GM12878 (cell line): Measurements from ENCODE around the gene VARS1. TPM values are rescaled to one million over a fixed set of nuclear protein-coding genes. Genes with fewer than 3 reads are reported as not detected.

ENCODE experiments used
- ATAC-seq: fragments of 200-7000 bp; cut with Tn5 transposase; 3 replicates; pipeline ENCODE4 v1.9.1; 2020; ENCODE audit warnings: mild to moderate bottlenecking, moderate library complexity
- BruUV-seq: library from RNA; stranded (reverse); fragments of 400-500 nt; replicated peaks from 2 replicates; lab custom pipeline; 2021; lab: Mats Ljungman, UMichigan
- CTCF ChIA-PET: fragments of 300-600 bp; sonication (Branson Sonifier 250); formaldehyde crosslinking; extraction: SDS; loops from one replicate; lab custom pipeline; 2021; ENCODE audit warnings: inconsistent platforms; lab: Yijun Ruan, JAX
- POLR2A ChIA-PET: fragments of 350-600 bp; formaldehyde crosslinking; extraction: SDS; loops from one replicate; lab custom pipeline; 2021; ENCODE audit warnings: inconsistent platforms; lab: Charles Lee
- RAD21 ChIA-PET: fragments of 300-600 bp; sonication (Branson Sonifier 250); formaldehyde crosslinking; loops from one replicate; lab custom pipeline; 2023; ENCODE audit warnings: antibody characterized with exemption; ENCODE audit not compliant: unreplicated experiment; lab: Charles Lee
- SMC1A ChIA-PET: fragments of 300-600 bp; sonication (Branson Sonifier 250); formaldehyde crosslinking; loops from one replicate; lab custom pipeline; 2023; ENCODE audit not compliant: unreplicated experiment, uncharacterized antibody; lab: Charles Lee
- DNase-seq: peaks from one replicate; pipeline ENCODE4 v3.0.0-alpha.2; 2011; ENCODE audit warnings: low read depth, low spot score
- FAIRE-seq: peaks from 3 replicates; lab custom pipeline; 2011; peaks lifted over from hg19 to GRCh38; lab: Jason Lieb, UNC
- H2AFZ ChIP-seq: 2 replicates; pipeline ENCODE4 v1.6.0; 2011; ENCODE audit warnings: low read depth, low read length, control low read depth; ENCODE audit not compliant: control insufficient read depth
- H3K27ac ChIP-seq: 2 replicates; pipeline ENCODE4 v1.5.1; 2011; ENCODE audit warnings: control low read depth; ENCODE audit not compliant: control insufficient read depth, insufficient read depth
- H3K27me3 ChIP-seq, 2 experiments: replicated peaks in 1 of 2; 2 replicates each; pipeline versions ENCODE4 v1.6.0 to v1.6.1; 2011; ENCODE audit warnings: low read length in 1 of 2; ENCODE audit not compliant: control insufficient read depth in 2 of 2, insufficient read depth in 2 of 2
- H3K36me3 ChIP-seq, 2 experiments: 2 replicates each; pipeline ENCODE4 v1.5.1; 2011; ENCODE audit warnings: low read length in 1 of 2; ENCODE audit not compliant: control insufficient read depth in 2 of 2, insufficient read depth in 2 of 2
- H3K4me1 ChIP-seq: 2 replicates; pipeline ENCODE4 v1.6.1; 2011; ENCODE audit warnings: mild to moderate bottlenecking, low read length, moderate library complexity, mixed read lengths; ENCODE audit not compliant: control insufficient read depth, insufficient read depth
- H3K4me2 ChIP-seq: 2 replicates; pipeline ENCODE4 v1.6.0; 2011; ENCODE audit warnings: control low read depth; ENCODE audit not compliant: control insufficient read depth, insufficient read depth
- H3K4me3 ChIP-seq: fragments of 200-600 bp; sonication (generic); 2 replicates; pipeline ENCODE4 v1.5.1; 2016
- H3K79me2 ChIP-seq: 2 replicates; pipeline ENCODE4 v1.6.0; 2011; ENCODE audit warnings: low read length; ENCODE audit not compliant: control insufficient read depth, insufficient read depth
- H3K9ac ChIP-seq: 2 replicates; pipeline ENCODE4 v1.8.0; 2011; ENCODE audit warnings: low read length, control low read depth, mixed read lengths; ENCODE audit not compliant: control insufficient read depth, insufficient read depth
- H3K9me3 ChIP-seq: replicated peaks from 3 replicates; pipeline ENCODE4 v1.5.1; 2011; ENCODE audit warnings: mild to moderate bottlenecking, low read length; ENCODE audit not compliant: control insufficient read depth, insufficient read depth
- H4K20me1 ChIP-seq: 2 replicates; pipeline ENCODE4 v1.6.0; 2011; ENCODE audit not compliant: control insufficient read depth, insufficient read depth
- E4F1 ChIP-seq: fragments of 450-650 bp; IDR thresholded peaks from 2 replicates; pipeline ENCODE4 v1.6.1; 2018; ENCODE audit warnings: borderline replicate concordance, mild to moderate bottlenecking; ENCODE audit not compliant: partially characterized antibody
- NFYB ChIP-seq: IDR thresholded peaks from 2 replicates; pipeline ENCODE4 v1.6.1; 2011; ENCODE audit warnings: low read depth, mild to moderate bottlenecking, low read length, improper control_type of control experiment, moderate library complexity; ENCODE audit not compliant: insufficient read depth
- WGBS: methylation state at CpG from one replicate; pipeline ENCODE4 v1.1.6; 2016; ENCODE audit warnings: low lambda C conversion rate; ENCODE audit not compliant: insufficient replicate concordance, insufficient coverage; ENCODE audit errors: missing lambda C conversion rate; 5-methylcytosine and 5-hydroxymethylcytosine counted together
- in situ Hi-C: fragments of 300-500 bp; cut with MboI; formaldehyde crosslinking; loops from 9 replicates; pipeline ENCODE4 v1.14.3; 2018; ENCODE audit warnings: mixed read lengths
- intact Hi-C: fragments of 100-400 bp; cut with micrococcal nuclease; formaldehyde crosslinking; loops from one replicate; pipeline ENCODE4 v1.14.2; 2022; ENCODE audit not compliant: unreplicated experiment
- polyA plus RNA-seq, 11 experiments: library from polyadenylated mRNA; depleted of rRNA in 4 of 11; unstranded in 6 of 11; stranded (reverse) in 5 of 11; fragments of >200 nt; fragmentation: Nextera tagmentation in 4 of 11; fragmentation: Illumina TruSeq in 1 of 11; extraction: Ambion mirVana in 4 of 11; extraction: Trizol in 1 of 11; gene quantifications; 1 replicate in 1 of 11; 2 replicates in 10 of 11; pipeline versions ENCODE4 v1.2.1 to v1.2.3, GENCODE V29; 2011 to 2016; ENCODE audit warnings: inconsistent platforms in 2 of 11, missing spikeins in 2 of 11, low read depth in 1 of 11
- total RNA-seq, 4 experiments: library from RNA; depleted of rRNA in 3 of 4; stranded (reverse); fragments of >200 nt in 3 of 4; fragmentation: Illumina TruSeq in 1 of 4; extraction: Trizol in 1 of 4; gene quantifications; 2 replicates each; pipeline versions ENCODE4 v1.2.1 to v1.2.3, GENCODE V29; 2013 to 2021

The VARS1 gene
- total and polyA plus RNA-seq, 10 of the 15 experiments (the other 5 are each of a cell fraction or from before 2014, with no cell fraction given): 1.2 to 243 (median 80.7) TPM

DNA sequence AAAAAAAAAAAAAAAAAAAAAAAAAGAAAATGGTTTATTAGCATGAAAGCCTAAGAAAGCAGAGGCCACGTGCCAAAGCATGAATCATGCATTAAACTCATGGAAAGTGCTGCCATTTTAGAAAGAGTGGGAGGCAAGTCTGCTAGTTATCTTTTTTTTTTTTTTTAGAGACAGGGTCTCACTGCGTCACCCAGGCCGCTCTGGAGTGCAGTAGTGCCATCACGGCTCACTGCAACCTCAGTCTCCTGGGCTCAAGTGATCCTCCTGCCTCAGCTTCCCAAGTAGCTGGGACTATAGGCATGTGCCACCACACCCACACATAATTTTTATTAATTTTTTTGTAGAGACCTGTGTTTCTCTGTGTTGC lies 23.6 kb downstream of the VARS1 start:
- Histone ChIP-seq H3K4me2 (no peak overlapping the region), H3K4me3 (no peak overlapping the region), H3K79me2 (no peaks in the 10 kb centered on the region), H3K27me3 (no peaks in the 10 kb centered on the region), H3K4me1 (peaks cover 7% of the 10 kb centered on the region), H3K36me3 (no peaks in the 10 kb centered on the region), H3K9ac (no peak overlapping the region), H4K20me1 (no peaks in the 10 kb centered on the region), H2AFZ (no peak overlapping the region), H3K27ac (no peak overlapping the region), H3K9me3 (no peaks in the 10 kb centered on the region)
- DNase-seq (no peak), FAIRE-seq (no peak), ATAC-seq (no peak)
- SMC1A ChIA-PET: interaction anchor here (0.9 to 4.8 kb wide), 4 partner anchors 18 to 55 kb away, joined by 3 to 41 read pairs (median 6); partner anchors contain the start of genes DDAH2, HSPA1B and LSM2
- in situ Hi-C loops (no loop called here), intact Hi-C loops (loop anchor here (10.0 kb wide), 1 partner anchor 53 kb away; the partner anchor contains the start of gene HSPA1B)
- BruUV-seq: no TSS peak
- TF ChIP-seq E4F1 (no peak), NFYB (no peak)
- RAD21 ChIA-PET: interaction anchor here (0.6 to 3.6 kb wide), 6 partner anchors 32 to 151 kb away, joined by 3 to 44 read pairs (median 6); partner anchors contain the start of genes DDAH2, HSPA1B and MSH5
- POLR2A ChIA-PET: interaction anchor here (0.6 to 1.4 kb wide), 5 partner anchors 20 to 119 kb away, joined by 3 to 5 read pairs (median 3); partner anchors contain the start of genes CSNK2B and GPANK1
- WGBS: 70% methylated on average over 4 of the region's 4 CpGs
- CTCF ChIA-PET: interaction anchor here (0.6 to 9.2 kb wide), 11 partner anchors 18 to 220 kb away, joined by 3 to 208 read pairs (median 4); partner anchors contain the start of genes CLIC1, DDAH2, HSPA1B and LSM2
